Aorta (tissue), 5 donors: ENCODE results near the gene SFN. TPM values are rescaled to one million over a fixed set of nuclear protein-coding genes. Genes with fewer than 3 reads are reported as not detected.

Source experiments
- ATAC-seq: fragments of 200-7000 bp; cut with Tn5 transposase; one replicate; pipeline ENCODE4 v1.9.1; 2022; ENCODE audit warnings: moderate library complexity; ENCODE audit not compliant: low FRiP score
- DNase-seq, 2 donors: peaks; one replicate each; pipeline ENCODE4 v3.0.0-alpha.2; 2020
- H3K27ac ChIP-seq, 2 donors: one replicate each; pipeline ENCODE4 v1.5.1; 2013; ENCODE audit warnings: low read length in 2 of 2, mild to moderate bottlenecking in 2 of 2, moderate library complexity in 2 of 2, control low read depth in 1 of 2, inconsistent platforms in 1 of 2, low read depth in 1 of 2
- H3K27me3 ChIP-seq, 2 donors: one replicate each; pipeline ENCODE4 v1.6.1; 2013; ENCODE audit warnings: control low read depth in 1 of 2, low read length in 1 of 2, mild to moderate bottlenecking in 1 of 2, moderate library complexity in 1 of 2; ENCODE audit not compliant: insufficient read depth in 2 of 2, control insufficient read depth in 1 of 2
- H3K36me3 ChIP-seq, 2 donors: one replicate each; pipeline ENCODE4 v1.6.1; 2013; ENCODE audit warnings: control low read depth in 1 of 2, low read length in 1 of 2, mild to moderate bottlenecking in 1 of 2; ENCODE audit not compliant: insufficient read depth in 2 of 2, control insufficient read depth in 1 of 2
- H3K4me1 ChIP-seq, 2 donors: one replicate each; pipeline ENCODE4 v1.6.1; 2013; ENCODE audit warnings: low read length in 2 of 2, control low read depth in 1 of 2, mild to moderate bottlenecking in 1 of 2, moderate library complexity in 1 of 2; ENCODE audit not compliant: insufficient read depth in 2 of 2, control insufficient read depth in 1 of 2
- H3K4me3 ChIP-seq, 2 donors: one replicate each; pipeline ENCODE4 v1.5.1; 2013; ENCODE audit warnings: low read length in 2 of 2, control low read depth in 1 of 2, mild to moderate bottlenecking in 1 of 2
- H3K9me3 ChIP-seq: one replicate; pipeline ENCODE4 v1.6.1; 2013; ENCODE audit warnings: mild to moderate bottlenecking, low read length; ENCODE audit not compliant: control insufficient read depth
- WGBS, 2 donors: extraction: QIAGEN DNeasy Blood & Tissue Kit; methylation state at CpG; one replicate each; pipeline ENCODE4 v1.1.7; 2013; 5-methylcytosine and 5-hydroxymethylcytosine counted together
- intact Hi-C, 2 donors: fragments of 100-400 bp; cut with DNase I; formaldehyde crosslinking; loops; one replicate each; pipeline versions ENCODE4 v1.14.2 to v1.15.0; 2022
- polyA plus RNA-seq, 2 donors: library from polyadenylated mRNA; stranded (reverse); fragments of 200-250 nt; gene quantifications; one replicate each; pipeline ENCODE4 v1.2.3, GENCODE V29; 2013
- total RNA-seq, 2 donors: library from RNA; stranded (reverse); fragmentation: NEBNext Ultra II Directional; extraction: Animal tissue kit (Norgen Biotek cat#: 25700); gene quantifications; one replicate each; pipeline ENCODE4 v1.2.1, GENCODE V29; 2021
- donor health status: healthy with polysubstance abuse.
- donor health status: Bipolar disorder and iron deficiency.
- donor health status: DM: no; HTN: no; CAD: no.
- donor health status: DM: no; HTN: no; CAD: no.
- donor health status: DM: yes; HTN: yes; CAD: no.

Gene SFN
- total and polyA plus RNA-seq, 4 donors, result 3.3 to 18.3 (median 5.7) TPM

DNA sequence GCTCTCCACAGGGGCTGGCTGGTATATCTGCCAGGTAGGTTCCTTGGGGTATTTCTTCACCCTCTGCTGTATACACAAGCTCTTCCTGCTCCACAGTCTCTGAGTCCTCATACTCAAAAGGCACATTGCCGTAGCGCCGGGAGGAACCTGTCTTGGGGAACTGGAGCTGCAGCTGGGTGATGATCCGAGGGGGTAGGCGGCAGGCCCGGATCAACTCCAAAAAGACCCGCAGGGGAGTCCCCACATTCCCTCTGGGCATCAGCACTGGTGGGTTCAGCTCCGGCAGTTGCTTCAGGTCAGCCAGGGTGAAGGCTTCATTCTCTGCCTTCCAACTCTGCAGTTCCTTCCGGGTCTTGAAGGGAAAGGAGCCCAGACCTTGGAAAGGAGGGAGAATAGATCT, 34.4 kb downstream of the SFN start:
- DNase-seq (no peak), ATAC-seq (no peak)
- Histone ChIP-seq H3K4me3 (no peak overlapping the region), H3K27me3 (no peaks in the 10 kb centered on the region), H3K4me1 (no peaks in the 10 kb centered on the region), H3K9me3 (no peaks in the 10 kb centered on the region), H3K27ac (no peak overlapping the region), H3K36me3 (no peaks in the 10 kb centered on the region)
- 90 to 96% methylated on average over 9 of the region's 9 CpGs for WGBS, 2 donors
- intact Hi-C loops, result no loop called here

DNA sequence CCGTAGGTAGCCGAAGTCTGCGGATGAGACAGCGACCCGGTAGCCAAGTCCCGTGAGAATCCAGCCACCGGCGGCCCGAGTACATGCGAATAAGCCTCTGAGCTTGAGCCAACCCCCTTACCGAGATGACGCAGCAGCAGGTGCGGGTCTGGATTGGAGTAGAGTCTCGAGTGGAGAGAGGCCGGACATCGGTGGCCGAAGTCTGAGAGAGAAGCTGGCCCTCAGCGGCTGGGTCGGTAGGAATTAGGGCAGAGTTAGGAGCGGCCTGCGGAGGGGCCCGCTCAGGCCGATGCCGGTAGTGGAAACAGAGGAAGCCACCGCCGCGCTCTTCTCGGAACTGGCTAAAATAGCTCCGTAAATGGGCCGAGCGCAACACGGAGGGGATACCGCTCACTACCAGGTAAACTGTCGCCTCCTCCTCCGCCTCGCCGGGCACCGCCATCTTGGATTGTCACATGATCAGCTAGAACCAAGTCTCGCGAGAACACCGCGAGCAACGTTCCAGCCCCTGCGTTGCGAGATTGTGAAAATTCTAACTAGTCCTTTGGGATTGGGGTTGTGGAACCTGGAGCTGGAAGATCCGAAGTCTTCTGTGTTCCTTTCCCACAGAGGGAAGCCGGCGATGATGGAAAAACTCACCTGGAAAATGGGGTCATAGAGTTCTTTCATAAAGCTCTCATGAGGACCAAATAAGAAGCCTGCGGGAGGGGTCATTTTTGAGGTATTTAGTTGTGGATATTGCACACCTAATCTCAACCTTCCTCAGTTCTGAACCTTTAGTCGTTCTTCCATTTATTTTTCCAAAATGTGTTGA, 37.3 kb downstream of the SFN start, which contains the start of gene GPATCH3:
Gene GPATCH3 (minus strand): TSS at position 467 of the 814 bp plus-strand sequence. CDS start 25 bp downstream, at position 442.
- no peaks in the 10 kb centered on the region for H3K36me3 ChIP-seq
- peak within 1 kb of the TSS in 1 of 2 donors; percentile 64 for H3K27ac ChIP-seq
- intact Hi-C loops, result no loop called here
- DNase-seq (peak; percentile 96), ATAC-seq (peak; percentile 95)
- H3K9me3 ChIP-seq, result no peaks in the 10 kb centered on the region
- H3K27me3 ChIP-seq, result no peaks in the 10 kb centered on the region
- no peaks in the 10 kb centered on the region for H3K4me1 ChIP-seq
- H3K4me3 ChIP-seq, result peak within 1 kb of the TSS; percentile 65 to 69
- WGBS, 2 donors, result 0 to 1% methylated on average over 50 of the region's 50 CpGs

DNA sequence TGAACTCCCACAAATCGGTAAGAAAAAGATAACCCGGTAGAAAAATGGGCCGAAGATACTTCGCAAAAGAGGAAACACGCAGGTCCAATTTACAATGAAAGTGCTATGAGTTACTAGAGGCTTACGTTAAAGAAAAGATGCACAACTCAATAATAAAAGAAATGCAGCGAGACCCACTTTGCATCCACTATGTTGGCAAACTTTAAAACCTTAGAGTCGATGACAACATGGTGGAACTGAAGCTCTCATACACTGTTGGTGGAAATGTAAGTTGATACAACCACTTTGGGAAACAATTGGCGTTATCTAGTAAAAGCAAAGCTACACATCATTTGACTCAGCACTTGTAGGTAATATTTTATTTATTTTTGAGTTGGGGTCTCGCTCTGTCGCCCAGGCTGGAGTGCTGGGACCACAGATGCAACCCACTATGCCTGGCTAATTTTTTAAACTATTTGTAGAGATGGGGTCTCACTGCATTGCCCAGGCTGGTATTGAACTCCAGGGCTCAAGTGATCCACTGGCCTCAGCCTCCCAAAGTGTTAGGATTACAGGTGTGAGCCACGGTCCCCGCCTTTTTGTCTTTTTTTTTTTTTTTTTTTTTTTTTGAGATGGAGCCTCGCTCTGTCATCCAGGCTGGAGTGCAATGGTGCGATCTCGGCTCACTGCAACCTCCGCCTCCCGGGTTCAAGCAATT, 38.0 kb downstream of the SFN start:
- no peak overlapping the region for H3K27ac ChIP-seq
- H3K36me3 ChIP-seq, result no peaks in the 10 kb centered on the region
- no peaks in the 10 kb centered on the region for H3K27me3 ChIP-seq
- H3K9me3 ChIP-seq, result no peaks in the 10 kb centered on the region
- H3K4me1 ChIP-seq, result no peaks in the 10 kb centered on the region
- intact Hi-C loops, result no loop called here
- DNase-seq (no peak), ATAC-seq (no peak)
- peak overlapping the region; percentile 65 to 69 for H3K4me3 ChIP-seq
- 62 to 69% methylated on average over 16 to 18 of the region's 18 CpGs for WGBS, 2 donors

DNA sequence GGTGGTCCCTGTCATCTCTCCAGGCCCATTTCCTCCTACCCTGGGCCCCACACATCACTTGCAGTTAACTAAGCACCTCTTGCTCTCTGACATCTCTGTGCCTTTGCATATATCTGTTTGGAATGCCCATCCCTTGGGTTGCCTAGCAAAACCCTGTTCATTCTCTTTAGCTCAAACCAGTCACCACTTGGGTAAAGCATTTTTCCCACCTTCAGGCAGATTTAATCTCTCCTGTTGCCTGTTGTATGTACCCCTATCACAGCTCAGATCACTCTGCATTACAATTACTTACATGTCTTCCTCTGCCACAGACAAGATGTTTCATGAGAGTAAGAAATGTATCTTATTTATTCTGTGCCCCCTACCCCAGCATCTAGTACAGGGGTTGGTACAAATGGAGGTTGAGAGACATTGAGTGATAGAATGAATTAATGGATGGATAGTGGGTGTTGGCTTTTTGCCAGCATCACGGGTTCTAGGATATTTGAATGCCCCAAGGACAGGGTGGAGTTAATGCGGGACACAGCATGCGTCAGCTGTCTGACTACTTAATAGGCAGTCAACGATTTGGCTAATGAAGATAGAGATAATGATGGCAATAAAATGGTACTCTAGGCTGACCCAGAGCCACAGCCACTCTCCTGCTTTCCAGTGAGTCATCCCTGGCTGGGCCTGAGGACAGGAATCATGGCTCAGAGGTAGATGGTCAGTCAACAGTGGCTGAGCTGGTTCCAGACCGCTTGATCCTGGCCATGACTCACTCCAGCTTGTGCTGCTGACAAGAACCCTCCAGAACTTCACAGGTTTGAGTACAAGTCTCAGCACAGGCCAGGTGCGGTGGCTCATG, 44.3 kb downstream of the SFN start:
- Histone ChIP-seq H3K27me3 (no peaks in the 10 kb centered on the region), H3K36me3 (no peaks in the 10 kb centered on the region), H3K27ac (no peak overlapping the region), H3K4me1 (no peaks in the 10 kb centered on the region), H3K4me3 (no peak overlapping the region), H3K9me3 (no peaks in the 10 kb centered on the region)
- WGBS, 2 donors, result 59 to 65% methylated on average over 6 of the region's 6 CpGs
- DNase-seq (peak in 1 of 2 donors; percentile 50), ATAC-seq (no peak)
- intact Hi-C loops, result no loop called here

DNA sequence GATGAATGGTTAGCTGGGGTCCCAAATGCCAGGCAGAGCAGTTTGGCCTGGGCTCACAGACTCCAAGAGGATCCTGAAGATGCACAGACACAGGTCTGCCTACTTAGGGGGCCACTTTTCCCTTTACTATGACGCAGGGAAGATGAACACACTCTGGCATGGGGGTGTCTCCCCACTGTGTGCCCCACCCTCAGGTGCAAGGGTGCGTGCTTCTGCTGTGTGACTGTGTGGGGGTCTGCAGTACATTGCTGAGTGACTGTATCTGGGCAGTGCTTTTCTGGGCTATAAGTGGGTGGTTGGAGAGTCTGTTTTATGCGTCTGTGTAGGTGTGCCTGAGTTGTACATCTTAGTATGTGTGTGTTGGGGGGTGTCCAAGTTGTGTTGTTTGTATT, 47.0 kb downstream of the SFN start:
- intact Hi-C loops, result no loop called here
- Histone ChIP-seq H3K27ac (no peak overlapping the region), H3K27me3 (no peaks in the 10 kb centered on the region), H3K36me3 (no peaks in the 10 kb centered on the region), H3K9me3 (no peaks in the 10 kb centered on the region), H3K4me3 (no peak overlapping the region), H3K4me1 (no peaks in the 10 kb centered on the region)
- DNase-seq, result no peak
- WGBS, 2 donors, result 56 to 82% methylated on average over 3 of the region's 3 CpGs
- ATAC-seq, result no peak

DNA sequence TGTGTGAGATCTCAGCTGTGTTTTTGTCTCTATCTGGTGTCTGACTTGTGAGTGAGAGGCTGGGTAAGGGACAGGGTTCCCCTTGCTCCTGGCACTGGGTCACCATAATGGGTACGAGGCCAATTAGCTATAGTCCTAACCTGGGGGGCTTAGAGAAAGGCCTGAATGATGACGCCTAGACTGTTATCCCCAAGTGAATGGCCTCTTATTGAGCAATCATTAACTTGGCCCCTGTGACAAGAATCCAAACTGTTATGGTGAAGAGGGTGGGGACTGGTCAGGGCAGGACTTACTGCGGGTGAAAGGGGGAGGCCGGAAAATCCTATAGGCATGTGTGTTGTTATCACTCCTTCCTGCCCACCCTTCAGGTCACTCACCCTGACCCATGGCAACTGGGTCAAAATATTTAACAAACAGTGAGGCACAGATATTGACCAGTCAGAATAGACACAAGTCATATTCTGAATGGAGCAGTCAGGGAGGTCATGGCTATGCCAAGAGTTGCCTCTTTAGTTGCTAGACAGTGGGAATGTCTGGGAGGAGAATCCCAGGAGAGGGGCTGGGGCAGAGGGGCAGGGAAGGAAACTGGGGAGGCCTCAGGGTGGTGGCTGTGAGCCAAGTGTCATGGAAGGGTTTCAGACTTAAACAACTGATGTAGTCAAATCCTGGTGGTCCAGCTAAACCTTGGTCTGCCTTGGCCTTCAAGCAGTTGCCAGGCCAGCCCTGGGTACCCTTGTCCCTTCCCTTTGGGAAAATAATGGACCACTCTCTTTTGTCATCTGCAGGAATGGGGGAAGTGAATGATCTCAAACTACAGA, 47.6 kb downstream of the SFN start:
- Histone ChIP-seq H3K27me3 (no peaks in the 10 kb centered on the region), H3K4me1 (no peaks in the 10 kb centered on the region), H3K36me3 (no peaks in the 10 kb centered on the region), H3K9me3 (no peaks in the 10 kb centered on the region), H3K27ac (no peak overlapping the region), H3K4me3 (no peak overlapping the region)
- DNase-seq, result no peak
- intact Hi-C loops, result no loop called here
- no peak for ATAC-seq
- 77 to 80% methylated on average over 4 of the region's 4 CpGs for WGBS, 2 donors

DNA sequence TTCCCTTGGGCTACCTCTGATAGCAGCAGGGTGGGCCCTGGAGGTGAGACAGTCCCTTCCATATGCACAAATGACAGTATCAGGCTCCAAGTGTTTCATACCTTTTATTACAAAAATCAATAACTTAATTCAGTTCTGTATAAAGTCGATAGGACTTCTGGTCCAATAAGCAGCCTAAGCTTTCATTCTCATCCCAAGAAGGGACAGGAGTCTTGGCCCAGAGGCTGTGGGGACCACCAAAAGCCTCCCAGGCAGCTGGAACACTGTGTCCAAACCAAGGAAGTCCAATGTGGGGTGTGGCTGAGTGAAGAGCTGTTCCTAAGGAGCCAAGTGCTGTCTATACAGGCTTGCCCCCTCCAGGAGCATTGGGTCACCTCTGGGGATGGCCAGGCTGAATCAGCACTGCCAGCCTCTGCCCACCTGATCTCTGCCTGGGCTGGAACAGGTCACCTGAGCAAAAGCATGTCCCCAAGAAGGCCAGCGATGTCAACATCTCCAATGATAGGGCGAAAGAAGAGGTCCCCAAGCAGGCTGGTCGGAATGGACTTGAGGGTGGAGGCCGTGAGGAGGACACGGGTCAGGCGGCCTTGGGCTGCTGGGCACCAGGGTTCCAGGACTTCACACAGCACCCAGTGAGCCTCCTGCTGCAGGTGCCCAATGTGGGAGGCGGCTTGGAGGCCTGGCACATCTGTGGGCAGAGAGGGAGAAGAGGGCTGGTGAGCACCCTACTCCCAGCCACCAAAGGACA, 48.6 kb downstream of the SFN start:
- WGBS, 2 donors, result 84 to 90% methylated on average over 8 of the region's 8 CpGs
- H3K9me3 ChIP-seq, result no peaks in the 10 kb centered on the region
- H3K36me3 ChIP-seq, result no peaks in the 10 kb centered on the region
- DNase-seq, result no peak
- ATAC-seq, result no peak
- intact Hi-C loops, result no loop called here
- H3K27me3 ChIP-seq, result no peaks in the 10 kb centered on the region
- H3K27ac ChIP-seq, result no peak overlapping the region
- no peak overlapping the region for H3K4me3 ChIP-seq
- no peaks in the 10 kb centered on the region for H3K4me1 ChIP-seq
